Right lobe of liver (tissue), 6 donors: Measurements from ENCODE around the gene SPATA13. TPM values are rescaled to one million over a fixed set of nuclear protein-coding genes. Genes with fewer than 3 reads are reported as not detected.

Experiments
- ATAC-seq, 4 donors: fragments of 200-7000 bp; cut with Tn5 transposase; one replicate each; pipeline ENCODE4 v1.9.1; 2020; ENCODE audit warnings: mild to moderate bottlenecking in 4 of 4, moderate library complexity in 4 of 4
- DNase-seq, 3 donors: peaks; one replicate each; pipeline ENCODE4 v3.0.0-alpha.2; 2020
- H3K27ac ChIP-seq, 3 donors: fragments of 200-600 bp; one replicate each; pipeline ENCODE4 v1.8.0; 2022
- H3K27me3 ChIP-seq, 2 donors: fragments of 200-600 bp; one replicate each; pipeline ENCODE4 v1.8.0; 2022
- H3K36me3 ChIP-seq, 4 donors: fragments of 200-600 bp; sonication (generic) in 1 of 4; one replicate each; pipeline versions ENCODE4 v1.5.1 to v1.8.0; 2017 to 2022; ENCODE audit warnings: control low read depth in 1 of 4
- H3K4me1 ChIP-seq, 4 donors: fragments of 200-600 bp; sonication (generic) in 1 of 4; one replicate each; pipeline versions ENCODE4 v1.5.1 to v1.8.0; 2017 to 2022; ENCODE audit warnings: control low read depth in 1 of 4
- H3K4me3 ChIP-seq, 3 donors: fragments of 200-600 bp; one replicate each; pipeline ENCODE4 v1.8.0; 2022
- H3K9me3 ChIP-seq, 4 donors: fragments of 200-600 bp; sonication (generic) in 1 of 4; one replicate each; pipeline versions ENCODE4 v1.5.1 to v1.8.0; 2017 to 2022; ENCODE audit warnings: control low read depth in 1 of 4
- CTCF ChIP-seq, 4 donors: fragments of 200-600 bp in 3 of 4; fragments of 450-650 bp in 1 of 4; IDR thresholded peaks; one replicate each; pipeline versions ENCODE4 v1.5.1 to v1.8.0; 2016 to 2022; ENCODE audit warnings: antibody characterized with exemption in 4 of 4, mild to moderate bottlenecking in 2 of 4
- POLR2A ChIP-seq: fragments of 450-650 bp; IDR thresholded peaks from one replicate; pipeline ENCODE4 v1.6.1; 2017; ENCODE audit warnings: antibody characterized with exemption, mild to moderate bottlenecking
- WGBS: methylation state at CpG from one replicate; pipeline ENCODE4 v1.1.6; 2018; ENCODE audit warnings: low coverage, low lambda C conversion rate; ENCODE audit not compliant: insufficient coverage; ENCODE audit errors: missing lambda C conversion rate; 5-methylcytosine and 5-hydroxymethylcytosine counted together
- intact Hi-C, 2 donors: fragments of 100-400 bp; cut with DNase I; formaldehyde crosslinking; loops; one replicate each; pipeline versions ENCODE4 v1.11.2 to v1.14.1; 2022
- total RNA-seq, 6 experiments: library from RNA; depleted of rRNA in 2 of 6; stranded (reverse); fragments of >200 nt in 2 of 6; fragmentation: NEBNext Ultra II Directional in 3 of 6; extraction: Animal tissue kit (Norgen Biotek cat#: 25700) in 3 of 6; gene quantifications; one replicate each; pipeline versions ENCODE4 v1.1.0 to v1.2.4, GENCODE V29; 2016 to 2023
- donor health status: DM: no; HTN: yes; CAD: no.
- donor health status: DM: no; HTN: no; CAD: no.
- donor health status: DM: no; HTN: no; CAD: no.
- donor health status: DM: no; HTN: yes; CAD: no.
- donor health status: DM: no; HTN: yes; CAD: no.

SPATA13 gene
- total RNA-seq, 6 experiments from 2014 or later, result 21.5 to 39.9 (median 30.5) TPM

GRCh38 chr13:24159357-24159756 lies 1.2 kb upstream of the SPATA13 start:
- Histone ChIP-seq H3K4me3 (no peak overlapping the region), H3K9me3 (no peaks in the 10 kb centered on the region), H3K27me3 (no peaks in the 10 kb centered on the region), H3K27ac (no peak overlapping the region), H3K36me3 (no peaks in the 10 kb centered on the region), H3K4me1 (peaks cover 0 to 26% (median 5%) of the 10 kb centered on the region in 4 donors)
- intact Hi-C loops, result no loop called here
- DNase-seq (no peak), ATAC-seq (no peak)
- 73% methylated on average over 5 of the region's 5 CpGs for WGBS
- TF ChIP-seq CTCF (IDR thresholded peaks at IDR 0.05), result no peak
- no peak for TF ChIP-seq POLR2A

- peaks cover 0 to 25% (median 5%) of the 10 kb centered on the region in 4 donors for H3K4me1 ChIP-seq
- H3K27me3 ChIP-seq, result no peaks in the 10 kb centered on the region
- peak; percentile 59 to 75 (median 72) for ATAC-seq
- WGBS, result 0% methylated on average over 7 of the region's 43 CpGs
- peak; percentile 75 to 90 (median 87) for DNase-seq
- peaks cover 0 to 12% (median 0%) of the 10 kb centered on the region in 4 donors for H3K36me3 ChIP-seq
- TF ChIP-seq CTCF (IDR thresholded peaks at IDR 0.05) (no peak), POLR2A (peak; percentile 48)
- H3K9me3 ChIP-seq, result no peaks in the 10 kb centered on the region
- H3K27ac ChIP-seq, result peak overlapping the region; percentile 96 to 98 (median 97)
- H3K4me3 ChIP-seq, result peak overlapping the region; percentile 90 to 99 (median 97)
- intact Hi-C loops, result no loop called here
These were observed 673 bp downstream of the SPATA13 start for GRCh38 chr13:24161010-24161775.

- H3K4me3 ChIP-seq, result peak overlapping the region; percentile 90 to 99 (median 97)
- intact Hi-C loops, result no loop called here
- no peaks in the 10 kb centered on the region for H3K9me3 ChIP-seq
- 29% methylated on average over 12 of the region's 12 CpGs for WGBS
- ATAC-seq, result peak in 3 of 4 donors; percentile 1 to 13 (median 7)
- H3K27ac ChIP-seq, result peak overlapping the region; percentile 96 to 98 (median 97)
- TF ChIP-seq CTCF (IDR thresholded peaks at IDR 0.05), result peak in 1 of 4 donors; percentile 2
- TF ChIP-seq POLR2A, result no peak
- H3K27me3 ChIP-seq, result no peaks in the 10 kb centered on the region
- peaks cover 0 to 33% (median 5%) of the 10 kb centered on the region in 4 donors for H3K4me1 ChIP-seq
- no peak for DNase-seq
- H3K36me3 ChIP-seq, result peaks cover 0 to 19% (median 0%) of the 10 kb centered on the region in 4 donors
These were observed 1.5 kb downstream of the SPATA13 start for GRCh38 chr13:24161980-24162525.

- Histone ChIP-seq H3K27me3 (no peaks in the 10 kb centered on the region), H3K27ac (peak overlapping the region; percentile 96 to 98 (median 97)), H3K4me1 (peaks cover 0 to 39% (median 5%) of the 10 kb centered on the region in 4 donors), H3K9me3 (no peaks in the 10 kb centered on the region), H3K36me3 (peaks cover 0 to 19% (median 0%) of the 10 kb centered on the region in 4 donors), H3K4me3 (peak overlapping the region; percentile 90 to 99 (median 97))
- TF ChIP-seq POLR2A, result no peak
- WGBS, result 43% methylated on average over 3 of the region's 3 CpGs
- DNase-seq (no peak), ATAC-seq (no peak)
- intact Hi-C loops, result no loop called here
These were observed 2.1 kb downstream of the SPATA13 start for GRCh38 chr13:24162604-24163003.

GRCh38 chr13:24165746-24166145 lies 5.2 kb downstream of the SPATA13 start:
- Histone ChIP-seq H3K36me3 (peaks cover 0 to 19% (median 0%) of the 10 kb centered on the region in 4 donors), H3K4me1 (peaks cover 0 to 66% (median 13%) of the 10 kb centered on the region in 4 donors), H3K9me3 (no peaks in the 10 kb centered on the region), H3K4me3 (no peak overlapping the region), H3K27me3 (no peaks in the 10 kb centered on the region), H3K27ac (no peak overlapping the region)
- no peak for DNase-seq
- WGBS, result 94% methylated on average over 3 of the region's 4 CpGs
- TF ChIP-seq CTCF (IDR thresholded peaks at IDR 0.05), result no peak
- TF ChIP-seq POLR2A, result no peak
- intact Hi-C loops, result no loop called here
- ATAC-seq, result no peak
